ENCODE measurements around the gene CDK6. TPM values are rescaled to one million over a fixed set of nuclear protein-coding genes. Genes with fewer than 3 reads are reported as not detected.

CDK6 gene
- total RNA-seq, 1 experiment from 2014 or later: 25.2 TPM

GRCh38 chr7:92723943-92724342 lies 112.4 kb downstream of the CDK6 start:
- in situ Hi-C loops (cut with HindIII; ENCODE audit: low sequenced_read_pairs): no loop called here
- no peak for DNase-seq (ENCODE audit: low spot score)

GRCh38 chr7:92723205-92723604 lies 113.2 kb downstream of the CDK6 start:
- in situ Hi-C loops (cut with HindIII; ENCODE audit: low sequenced_read_pairs): no loop called here
- no peak for DNase-seq (ENCODE audit: low spot score)

GRCh38 chr7:92722541-92722940 lies 113.8 kb downstream of the CDK6 start:
- DNase-seq (ENCODE audit: low spot score): no peak
- in situ Hi-C loops (cut with HindIII; ENCODE audit: low sequenced_read_pairs): no loop called here

- in situ Hi-C loops (cut with HindIII; ENCODE audit: low sequenced_read_pairs): no loop called here
- DNase-seq (ENCODE audit: low spot score): no peak
Observed at GRCh38 chr7:92720604-92721350, 115.6 kb downstream of the CDK6 start.

GRCh38 chr7:92717993-92718716 lies 118.2 kb downstream of the CDK6 start:
- in situ Hi-C loops (cut with HindIII; ENCODE audit: low sequenced_read_pairs): no loop called here
- DNase-seq (ENCODE audit: low spot score): no peak

- no peak for DNase-seq (ENCODE audit: low spot score)
- in situ Hi-C loops (cut with HindIII; ENCODE audit: low sequenced_read_pairs): no loop called here
Observed at GRCh38 chr7:92717623-92717992, 118.8 kb downstream of the CDK6 start.

- in situ Hi-C loops (cut with HindIII; ENCODE audit: low sequenced_read_pairs): no loop called here
- no peak for DNase-seq (ENCODE audit: low spot score)
Observed at GRCh38 chr7:92716825-92717580, 119.4 kb downstream of the CDK6 start.

- in situ Hi-C loops (cut with HindIII; ENCODE audit: low sequenced_read_pairs): no loop called here
- DNase-seq (ENCODE audit: low spot score): no peak
Observed at GRCh38 chr7:92715963-92716362, 120.4 kb downstream of the CDK6 start.

- no peak for DNase-seq (ENCODE audit: low spot score)
- in situ Hi-C loops (cut with HindIII; ENCODE audit: low sequenced_read_pairs): no loop called here
Observed at GRCh38 chr7:92714767-92715166, 121.6 kb downstream of the CDK6 start.

- DNase-seq (ENCODE audit: low spot score): no peak
- in situ Hi-C loops (cut with HindIII; ENCODE audit: low sequenced_read_pairs): no loop called here
Observed at GRCh38 chr7:92714280-92714679, 122.1 kb downstream of the CDK6 start.

GRCh38 chr7:92709912-92710311 lies 126.5 kb downstream of the CDK6 start:
- in situ Hi-C loops (cut with HindIII; ENCODE audit: low sequenced_read_pairs): no loop called here
- no peak for DNase-seq (ENCODE audit: low spot score)

- in situ Hi-C loops (cut with HindIII; ENCODE audit: low sequenced_read_pairs): no loop called here
- DNase-seq (ENCODE audit: low spot score): no peak
Observed at GRCh38 chr7:92709150-92709549, 127.2 kb downstream of the CDK6 start.

- in situ Hi-C loops (cut with HindIII; ENCODE audit: low sequenced_read_pairs): no loop called here
- DNase-seq (ENCODE audit: low spot score): no peak
Observed at GRCh38 chr7:92708111-92709042, 128.0 kb downstream of the CDK6 start.

GRCh38 chr7:92707435-92707834 lies 128.9 kb downstream of the CDK6 start:
- no peak for DNase-seq (ENCODE audit: low spot score)
- in situ Hi-C loops (cut with HindIII; ENCODE audit: low sequenced_read_pairs): no loop called here

GRCh38 chr7:92706563-92706962 lies 129.8 kb downstream of the CDK6 start:
- no peak for DNase-seq (ENCODE audit: low spot score)
- in situ Hi-C loops (cut with HindIII; ENCODE audit: low sequenced_read_pairs): no loop called here

- in situ Hi-C loops (cut with HindIII; ENCODE audit: low sequenced_read_pairs): no loop called here
- no peak for DNase-seq (ENCODE audit: low spot score)
Observed at GRCh38 chr7:92705831-92706230, 130.5 kb downstream of the CDK6 start.

- in situ Hi-C loops (cut with HindIII; ENCODE audit: low sequenced_read_pairs): no loop called here
- no peak for DNase-seq (ENCODE audit: low spot score)
Observed at GRCh38 chr7:92704858-92705257, 131.5 kb downstream of the CDK6 start.

- DNase-seq (ENCODE audit: low spot score): no peak
- in situ Hi-C loops (cut with HindIII; ENCODE audit: low sequenced_read_pairs): no loop called here
Observed at GRCh38 chr7:92702535-92702934, 133.8 kb downstream of the CDK6 start.

GRCh38 chr7:92699966-92700514 lies 136.3 kb downstream of the CDK6 start:
- in situ Hi-C loops (cut with HindIII; ENCODE audit: low sequenced_read_pairs): no loop called here

More at GRCh38 chr7:92699966-92700514, 136.3 kb downstream of the CDK6 start:
- no peak for DNase-seq (ENCODE audit: low spot score)

Data from G401 (cell line).